Pulmonary artery endothelial cell (primary cell): ENCODE measurements around the gene NEDD9. TPM values are rescaled to one million over a fixed set of nuclear protein-coding genes. Genes with fewer than 3 reads are reported as not detected.

Experiments
- DNase-seq: peaks from one replicate; pipeline ENCODE4 v3.0.0-alpha.2; 2011; ENCODE audit warnings: low read depth, low spot score
- total RNA-seq: library from RNA; depleted of rRNA; stranded (reverse); fragments of >200 nt; gene quantifications from 2 replicates; pipeline ENCODE4 v1.2.3, GENCODE V29; 2014

Gene NEDD9
- total RNA-seq, 1 donor from 2014 or later, result 32.8 TPM

GRCh38 chr6:11146117-11146826 lies 86.2 kb downstream of the NEDD9 start:
- DNase-seq, result no peak

DNA sequence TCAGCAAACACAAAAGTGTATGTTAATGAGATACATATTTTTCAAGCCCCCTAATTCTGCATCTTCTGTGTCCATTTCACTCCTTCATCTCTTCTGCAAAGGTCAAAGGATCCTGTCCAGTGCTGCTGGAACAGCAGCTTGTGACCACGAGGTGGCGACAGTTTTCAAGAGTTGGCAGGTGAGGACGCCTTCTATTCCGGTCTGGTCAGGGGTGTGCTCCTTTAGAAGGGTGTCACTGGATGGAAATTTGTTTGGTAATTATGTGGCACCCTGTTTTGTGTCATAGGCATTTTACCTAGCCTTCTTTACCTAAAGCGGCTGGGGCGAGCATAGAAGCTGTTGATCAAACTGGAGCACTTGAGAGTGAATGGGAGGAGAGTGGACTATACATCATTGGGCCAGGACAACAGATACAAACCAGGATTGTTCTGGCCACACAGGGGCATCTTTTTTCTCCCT lies 88.0 kb downstream of the NEDD9 start:
- peak; percentile 19 for DNase-seq

- no peak for DNase-seq
Observed at GRCh38 chr6:11143394-11144371, 88.8 kb downstream of the NEDD9 start.

DNA sequence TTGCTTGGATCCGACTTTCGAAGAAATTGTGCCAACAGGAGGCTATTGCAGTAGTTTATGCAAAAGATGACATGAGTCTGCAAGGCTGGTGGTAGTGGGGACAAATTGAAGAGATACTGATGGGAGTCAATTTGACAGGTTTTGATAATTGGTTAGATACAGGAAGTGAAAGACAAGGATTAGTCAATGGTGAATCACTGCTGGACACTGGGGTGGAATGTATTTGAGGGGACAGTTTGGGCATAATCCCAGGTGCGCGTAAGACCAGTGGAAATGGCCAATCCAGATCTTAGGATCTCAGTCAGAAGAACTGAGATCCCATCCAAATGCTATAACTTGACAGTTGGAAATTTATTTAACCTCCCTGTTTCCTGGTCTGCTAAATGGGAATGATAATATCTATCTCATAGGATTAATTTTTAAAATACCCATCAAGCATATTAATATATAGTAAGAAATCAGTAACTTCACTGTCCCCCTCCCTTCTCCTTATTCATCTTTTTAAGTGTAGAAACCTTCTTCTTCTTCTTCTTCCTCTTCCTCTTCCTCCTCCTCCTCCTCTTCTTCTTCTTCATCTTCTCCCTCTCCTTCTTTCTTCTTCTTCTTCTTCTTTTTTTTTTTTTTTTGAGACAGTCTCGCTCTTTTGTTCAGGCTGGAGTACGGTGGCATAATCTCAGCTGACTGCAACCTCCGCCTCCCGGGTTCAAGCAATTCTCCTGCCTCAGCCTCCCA lies 90.0 kb downstream of the NEDD9 start:
- no peak for DNase-seq

- DNase-seq, result no peak
Observed at GRCh38 chr6:11141295-11141694, 91.2 kb downstream of the NEDD9 start.

- DNase-seq, result no peak
Observed at GRCh38 chr6:11140056-11140455, 92.4 kb downstream of the NEDD9 start.

- DNase-seq, result no peak
Observed at GRCh38 chr6:11139051-11139960, 93.2 kb downstream of the NEDD9 start.

DNA sequence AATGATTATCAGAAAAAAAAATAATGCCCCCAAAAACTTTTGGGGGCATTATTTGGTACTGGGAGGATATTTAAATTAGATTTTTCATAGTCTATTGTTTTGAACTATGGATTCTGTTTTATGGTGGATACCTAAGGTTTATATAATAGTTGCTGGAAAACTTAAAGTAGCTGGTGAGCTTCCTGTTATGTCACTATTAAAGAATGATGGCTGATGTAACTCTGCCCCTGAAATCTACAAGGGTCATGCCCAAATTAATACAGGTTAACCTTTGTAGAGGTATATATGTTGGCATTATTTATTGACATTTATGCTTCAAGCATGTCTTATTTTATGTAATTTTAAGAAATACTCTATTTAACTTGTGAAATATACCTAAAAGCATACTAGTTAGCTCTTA lies 95.7 kb downstream of the NEDD9 start:
- no peak for DNase-seq

Other genes with a start within 250 kb of the NEDD9 start
- not detected in 2 replicates for gene ELOVL2, start 188.4 kb downstream of the NEDD9 start, total RNA-seq
- 12.8 and 17.4 TPM in 2 replicates for gene SMIM13, start 138.8 kb downstream of the NEDD9 start, total RNA-seq
- gene ERVFRD-1, start 120.9 kb downstream of the NEDD9 start, total RNA-seq, result 0.04 TPM in 1 of 2 replicates, not detected in the other